HL-60 (cell line): Measurements from ENCODE around the gene ERGIC1.

Experiments
- POLR2AphosphoS5 ChIP-seq: IDR thresholded peaks from 2 replicates; pipeline ENCODE4 v1.6.1; 2012; ENCODE audit warnings: low read depth
- SPI1 ChIP-seq: IDR thresholded peaks from 2 replicates; pipeline ENCODE4 v1.6.1; 2012; ENCODE audit warnings: low read depth, mild to moderate bottlenecking, borderline replicate concordance
- TF ChIP-seq, protein P1 (sequence below): IDR thresholded peaks from one replicate; pipeline ENCODE4 v1.5.1; 2011; ENCODE audit warnings: low read length, control low read depth, inconsistent platforms; ENCODE audit not compliant: insufficient read depth
- TF ChIP-seq, protein P2 (sequence below): IDR thresholded peaks from 2 replicates; pipeline ENCODE4 v1.6.1; 2012; ENCODE audit warnings: low read depth; ENCODE audit not compliant: insufficient replicate concordance

DNA sequence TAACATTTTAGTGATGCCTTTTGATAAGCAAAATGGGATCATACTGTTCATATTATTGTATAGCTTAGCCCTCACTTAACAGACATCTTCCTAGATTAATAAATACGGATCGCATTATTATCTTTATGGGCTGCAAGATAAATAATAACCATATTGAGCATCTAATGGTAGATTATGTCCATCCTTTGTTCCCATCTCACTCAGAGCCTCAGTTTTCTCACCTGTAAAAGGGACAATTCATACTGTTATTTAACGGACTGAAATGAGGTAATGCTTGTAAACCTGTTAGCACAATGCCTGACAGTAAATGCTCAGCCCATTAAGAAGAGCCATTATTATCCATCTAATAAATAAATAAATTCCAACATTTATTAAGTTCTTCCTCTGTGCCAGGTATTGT is 122.2 kb downstream of the ERGIC1 start:
- TF ChIP-seq, protein P1, sequence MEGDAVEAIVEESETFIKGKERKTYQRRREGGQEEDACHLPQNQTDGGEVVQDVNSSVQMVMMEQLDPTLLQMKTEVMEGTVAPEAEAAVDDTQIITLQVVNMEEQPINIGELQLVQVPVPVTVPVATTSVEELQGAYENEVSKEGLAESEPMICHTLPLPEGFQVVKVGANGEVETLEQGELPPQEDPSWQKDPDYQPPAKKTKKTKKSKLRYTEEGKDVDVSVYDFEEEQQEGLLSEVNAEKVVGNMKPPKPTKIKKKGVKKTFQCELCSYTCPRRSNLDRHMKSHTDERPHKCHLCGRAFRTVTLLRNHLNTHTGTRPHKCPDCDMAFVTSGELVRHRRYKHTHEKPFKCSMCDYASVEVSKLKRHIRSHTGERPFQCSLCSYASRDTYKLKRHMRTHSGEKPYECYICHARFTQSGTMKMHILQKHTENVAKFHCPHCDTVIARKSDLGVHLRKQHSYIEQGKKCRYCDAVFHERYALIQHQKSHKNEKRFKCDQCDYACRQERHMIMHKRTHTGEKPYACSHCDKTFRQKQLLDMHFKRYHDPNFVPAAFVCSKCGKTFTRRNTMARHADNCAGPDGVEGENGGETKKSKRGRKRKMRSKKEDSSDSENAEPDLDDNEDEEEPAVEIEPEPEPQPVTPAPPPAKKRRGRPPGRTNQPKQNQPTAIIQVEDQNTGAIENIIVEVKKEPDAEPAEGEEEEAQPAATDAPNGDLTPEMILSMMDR, result no peak
- TF ChIP-seq POLR2AphosphoS5, result no peak
- no peak for TF ChIP-seq SPI1
- TF ChIP-seq, protein P2, sequence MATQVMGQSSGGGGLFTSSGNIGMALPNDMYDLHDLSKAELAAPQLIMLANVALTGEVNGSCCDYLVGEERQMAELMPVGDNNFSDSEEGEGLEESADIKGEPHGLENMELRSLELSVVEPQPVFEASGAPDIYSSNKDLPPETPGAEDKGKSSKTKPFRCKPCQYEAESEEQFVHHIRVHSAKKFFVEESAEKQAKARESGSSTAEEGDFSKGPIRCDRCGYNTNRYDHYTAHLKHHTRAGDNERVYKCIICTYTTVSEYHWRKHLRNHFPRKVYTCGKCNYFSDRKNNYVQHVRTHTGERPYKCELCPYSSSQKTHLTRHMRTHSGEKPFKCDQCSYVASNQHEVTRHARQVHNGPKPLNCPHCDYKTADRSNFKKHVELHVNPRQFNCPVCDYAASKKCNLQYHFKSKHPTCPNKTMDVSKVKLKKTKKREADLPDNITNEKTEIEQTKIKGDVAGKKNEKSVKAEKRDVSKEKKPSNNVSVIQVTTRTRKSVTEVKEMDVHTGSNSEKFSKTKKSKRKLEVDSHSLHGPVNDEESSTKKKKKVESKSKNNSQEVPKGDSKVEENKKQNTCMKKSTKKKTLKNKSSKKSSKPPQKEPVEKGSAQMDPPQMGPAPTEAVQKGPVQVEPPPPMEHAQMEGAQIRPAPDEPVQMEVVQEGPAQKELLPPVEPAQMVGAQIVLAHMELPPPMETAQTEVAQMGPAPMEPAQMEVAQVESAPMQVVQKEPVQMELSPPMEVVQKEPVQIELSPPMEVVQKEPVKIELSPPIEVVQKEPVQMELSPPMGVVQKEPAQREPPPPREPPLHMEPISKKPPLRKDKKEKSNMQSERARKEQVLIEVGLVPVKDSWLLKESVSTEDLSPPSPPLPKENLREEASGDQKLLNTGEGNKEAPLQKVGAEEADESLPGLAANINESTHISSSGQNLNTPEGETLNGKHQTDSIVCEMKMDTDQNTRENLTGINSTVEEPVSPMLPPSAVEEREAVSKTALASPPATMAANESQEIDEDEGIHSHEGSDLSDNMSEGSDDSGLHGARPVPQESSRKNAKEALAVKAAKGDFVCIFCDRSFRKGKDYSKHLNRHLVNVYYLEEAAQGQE, result no peak
